ENCODE measurements around the gene L3MBTL4.

DNA sequence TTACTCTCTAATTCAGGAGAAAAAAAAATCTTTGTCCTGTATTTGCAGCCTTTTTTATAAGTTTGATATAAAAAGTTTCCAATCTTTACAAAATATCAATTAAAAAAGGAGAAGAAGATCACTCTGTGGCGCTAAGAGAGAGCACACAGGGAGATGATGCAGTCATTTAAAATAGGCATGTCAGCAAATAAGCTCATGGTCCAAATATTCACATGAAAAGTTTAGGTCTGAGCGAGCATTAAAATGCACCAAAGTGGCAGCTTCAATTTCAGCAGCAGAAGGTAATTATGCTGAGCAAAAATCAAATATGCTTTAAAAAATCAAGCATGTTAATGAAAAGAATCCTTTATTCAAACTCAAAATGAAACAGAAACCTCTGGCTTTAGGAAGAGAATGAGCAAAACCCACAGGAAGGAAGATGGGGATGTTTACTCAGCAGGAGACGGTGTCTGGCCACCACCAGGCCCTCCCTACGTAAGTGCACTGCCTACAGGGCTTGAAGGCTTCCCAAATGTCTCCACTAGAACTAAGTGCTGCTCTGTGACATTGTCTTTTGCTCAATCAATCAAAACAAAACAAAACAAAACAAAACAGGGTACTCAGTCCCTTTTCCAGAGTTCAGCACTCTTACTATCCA lies 120.4 kb downstream of the L3MBTL4 start:
- TF ChIP-seq, protein P1, sequence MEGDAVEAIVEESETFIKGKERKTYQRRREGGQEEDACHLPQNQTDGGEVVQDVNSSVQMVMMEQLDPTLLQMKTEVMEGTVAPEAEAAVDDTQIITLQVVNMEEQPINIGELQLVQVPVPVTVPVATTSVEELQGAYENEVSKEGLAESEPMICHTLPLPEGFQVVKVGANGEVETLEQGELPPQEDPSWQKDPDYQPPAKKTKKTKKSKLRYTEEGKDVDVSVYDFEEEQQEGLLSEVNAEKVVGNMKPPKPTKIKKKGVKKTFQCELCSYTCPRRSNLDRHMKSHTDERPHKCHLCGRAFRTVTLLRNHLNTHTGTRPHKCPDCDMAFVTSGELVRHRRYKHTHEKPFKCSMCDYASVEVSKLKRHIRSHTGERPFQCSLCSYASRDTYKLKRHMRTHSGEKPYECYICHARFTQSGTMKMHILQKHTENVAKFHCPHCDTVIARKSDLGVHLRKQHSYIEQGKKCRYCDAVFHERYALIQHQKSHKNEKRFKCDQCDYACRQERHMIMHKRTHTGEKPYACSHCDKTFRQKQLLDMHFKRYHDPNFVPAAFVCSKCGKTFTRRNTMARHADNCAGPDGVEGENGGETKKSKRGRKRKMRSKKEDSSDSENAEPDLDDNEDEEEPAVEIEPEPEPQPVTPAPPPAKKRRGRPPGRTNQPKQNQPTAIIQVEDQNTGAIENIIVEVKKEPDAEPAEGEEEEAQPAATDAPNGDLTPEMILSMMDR (IDR thresholded peaks at IDR 0.05): no peak
- TF ChIP-seq EZH2 (IDR thresholded peaks at IDR 0.05) (no peak), EZH2phosphoT487 (IDR thresholded peaks at IDR 0.05) (no peak)

Measured in neural progenitor cell (in vitro differentiated cells).